Effector memory CD4-positive, alpha-beta T cell (primary cell): ENCODE results near the gene SLC1A4.
"Not testable (repeated sequence)": the region's sequence is repeated elsewhere in the genome, so short reads cannot be mapped to it uniquely, and the experiment has no call there.

ENCODE experiments used
- DNase-seq, 3 donors: peaks; one replicate each; pipeline ENCODE4 v3.0.0-alpha.2; 2020
- H3K27ac ChIP-seq: 2 replicates; pipeline ENCODE4 v1.7.0; 2013; ENCODE audit warnings: mild to moderate bottlenecking, low read length, moderate library complexity; ENCODE audit not compliant: insufficient read depth, poor library complexity, severe bottlenecking
- H3K27me3 ChIP-seq: replicated peaks from 2 replicates; pipeline ENCODE4 v1.7.0; 2013; ENCODE audit warnings: mild to moderate bottlenecking, low read length; ENCODE audit not compliant: insufficient read depth, control insufficient read depth, poor library complexity, severe bottlenecking
- H3K36me3 ChIP-seq: 2 replicates; pipeline ENCODE4 v1.7.0; 2013; ENCODE audit warnings: mild to moderate bottlenecking, low read length, moderate library complexity; ENCODE audit not compliant: control insufficient read depth, insufficient read depth
- H3K4me1 ChIP-seq: 2 replicates; pipeline ENCODE4 v1.7.0; 2013; ENCODE audit warnings: low read length, mild to moderate bottlenecking; ENCODE audit not compliant: control insufficient read depth, insufficient read depth, poor library complexity, severe bottlenecking
- H3K4me3 ChIP-seq: 2 replicates; pipeline ENCODE4 v1.7.0; 2013; ENCODE audit warnings: low read length, low read depth, mild to moderate bottlenecking; ENCODE audit not compliant: insufficient read depth, poor library complexity, severe bottlenecking
- H3K9me3 ChIP-seq: 2 replicates; pipeline ENCODE4 v1.7.0; 2013; ENCODE audit warnings: mild to moderate bottlenecking, low read length, moderate library complexity; ENCODE audit not compliant: control insufficient read depth

SLC1A4 gene

DNA sequence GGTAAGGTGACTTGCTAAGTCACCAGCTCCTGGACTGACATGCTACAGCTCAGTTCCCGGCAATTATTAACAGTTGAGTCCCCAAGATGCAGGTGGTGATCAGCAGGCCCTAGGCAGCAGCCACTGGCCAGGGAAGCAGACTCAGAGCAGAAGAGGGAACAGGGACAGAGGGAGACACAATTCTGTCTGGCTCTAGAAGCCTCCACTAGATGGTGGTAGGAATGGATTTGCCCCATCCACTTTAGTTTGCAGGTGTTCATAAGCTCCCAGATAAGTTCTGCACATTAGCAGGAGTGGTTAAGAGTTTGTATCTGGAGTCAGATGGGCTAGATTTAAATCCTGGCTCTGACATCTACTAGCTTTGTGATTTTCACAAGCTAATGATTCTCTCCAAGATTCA lies 25.5 kb upstream of the SLC1A4 start:
- no peaks in the 10 kb centered on the region for H3K4me1 ChIP-seq
- no peaks in the 10 kb centered on the region for H3K36me3 ChIP-seq
- H3K9me3 ChIP-seq: no peaks in the 10 kb centered on the region
- DNase-seq: no peak
- no peak overlapping the region for H3K4me3 ChIP-seq
- no peak overlapping the region for H3K27ac ChIP-seq
- no peaks in the 10 kb centered on the region for H3K27me3 ChIP-seq

DNA sequence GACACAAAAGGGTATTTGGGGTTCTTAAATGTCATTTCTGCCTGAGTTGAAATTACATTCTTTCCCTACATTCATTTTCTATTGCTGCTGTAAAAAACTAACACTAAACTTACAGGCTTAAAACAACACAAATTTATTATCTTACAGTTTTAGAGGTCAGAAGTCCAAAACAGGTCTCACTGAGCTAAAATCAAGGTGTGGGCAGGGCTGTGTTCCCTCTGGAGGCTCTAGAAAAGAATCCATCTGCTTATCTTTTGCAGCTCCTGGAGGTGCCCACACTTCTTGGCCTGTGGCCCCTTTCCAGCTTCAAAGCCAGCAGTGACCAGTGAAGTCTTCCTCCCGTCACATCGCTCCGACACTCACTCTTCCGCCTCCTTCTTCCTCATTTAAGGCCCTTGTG lies 23.2 kb upstream of the SLC1A4 start:
- Histone ChIP-seq H3K36me3 (no peaks in the 10 kb centered on the region), H3K27me3 (no peaks in the 10 kb centered on the region), H3K4me3 (no peak overlapping the region), H3K9me3 (no peaks in the 10 kb centered on the region), H3K4me1 (no peaks in the 10 kb centered on the region), H3K27ac (no peak overlapping the region)
- no peak for DNase-seq

DNA sequence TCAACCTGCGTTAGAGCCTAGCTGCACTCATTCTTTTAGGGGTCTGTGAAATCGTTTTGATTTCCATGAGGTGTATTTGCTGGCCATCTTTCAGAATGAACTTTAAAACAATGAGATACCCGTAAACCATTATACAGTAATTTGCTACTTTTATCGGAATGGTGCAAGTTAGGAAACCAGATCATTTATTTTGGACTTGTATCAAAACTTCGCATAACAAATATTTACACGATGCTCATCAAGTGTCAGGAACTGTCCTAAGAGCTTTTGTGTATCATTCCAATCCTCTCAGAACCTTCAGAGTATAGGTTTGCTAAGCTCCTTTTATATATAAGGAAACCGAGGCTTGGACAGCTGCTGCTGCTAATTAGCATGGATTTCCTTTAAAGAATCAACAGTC lies 22.4 kb upstream of the SLC1A4 start:
- Histone ChIP-seq H3K27me3 (no peaks in the 10 kb centered on the region), H3K4me1 (no peaks in the 10 kb centered on the region), H3K4me3 (no peak overlapping the region), H3K27ac (no peak overlapping the region), H3K9me3 (no peaks in the 10 kb centered on the region), H3K36me3 (no peaks in the 10 kb centered on the region)
- no peak for DNase-seq

DNA sequence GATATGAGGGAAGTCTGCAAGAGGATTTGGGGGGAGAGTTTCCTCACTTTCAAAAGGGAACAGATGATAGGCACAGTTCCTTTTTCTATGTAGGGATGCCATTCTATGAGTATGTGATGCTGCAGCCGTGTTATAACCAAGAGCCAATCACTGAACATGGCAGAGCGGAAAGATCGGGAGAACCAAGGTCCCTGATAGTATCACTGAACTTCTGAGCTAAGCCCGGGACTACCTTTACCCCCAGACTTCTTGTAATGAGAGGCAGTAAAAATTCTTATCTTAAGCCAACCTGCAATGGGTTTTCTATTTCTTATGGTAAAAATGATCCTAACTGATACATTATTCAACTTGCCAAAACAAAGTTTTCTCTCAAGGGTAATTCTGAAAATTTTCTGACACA lies 21.6 kb upstream of the SLC1A4 start:
- no peak for DNase-seq
- no peaks in the 10 kb centered on the region for H3K4me1 ChIP-seq
- H3K9me3 ChIP-seq: no peaks in the 10 kb centered on the region
- no peaks in the 10 kb centered on the region for H3K27me3 ChIP-seq
- H3K4me3 ChIP-seq: no peak overlapping the region
- H3K36me3 ChIP-seq: no peaks in the 10 kb centered on the region
- no peak overlapping the region for H3K27ac ChIP-seq

DNA sequence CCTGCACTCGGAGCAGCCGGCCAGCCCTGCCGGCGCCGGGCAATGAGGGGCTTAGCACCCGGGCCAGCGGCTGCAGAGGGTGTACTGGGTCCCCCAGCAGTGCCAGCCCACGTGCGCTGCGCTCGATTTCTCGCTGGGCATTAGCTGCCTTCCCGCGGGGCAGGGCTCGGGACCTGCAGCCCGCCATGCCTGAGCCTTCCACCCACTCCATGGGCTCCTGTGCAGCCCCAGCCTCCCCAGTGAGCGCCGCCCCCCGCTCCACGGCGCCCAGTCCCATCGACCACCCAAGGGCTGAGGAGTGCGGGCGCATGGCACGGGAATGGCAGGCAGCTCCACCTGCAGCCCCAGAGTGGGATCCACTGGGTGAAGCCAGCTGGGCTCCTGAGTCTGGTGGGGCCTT lies 20.1 kb upstream of the SLC1A4 start:
- not testable (repeated sequence) for H3K9me3 ChIP-seq, H3K36me3 ChIP-seq, DNase-seq, H3K4me3 ChIP-seq, H3K27me3 ChIP-seq, H3K4me1 ChIP-seq, H3K27ac ChIP-seq

DNA sequence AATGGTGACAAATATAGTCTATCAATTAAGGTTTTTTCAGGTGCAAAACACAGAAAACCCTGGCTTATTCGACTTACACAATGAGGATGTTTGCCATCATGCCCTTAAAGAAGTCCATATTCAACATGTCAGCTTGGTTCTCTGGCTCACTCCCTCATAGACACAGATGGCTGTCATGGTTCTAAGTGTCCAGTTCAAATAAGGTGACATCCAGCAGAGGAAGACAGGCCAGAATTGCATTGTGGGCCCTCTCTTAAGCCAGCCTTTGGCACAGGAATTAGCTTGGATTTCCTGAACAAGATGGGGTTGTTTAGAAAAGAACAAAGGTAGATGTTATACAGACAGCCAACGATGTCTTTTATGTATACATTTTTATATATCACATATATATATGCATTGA lies 18.7 kb upstream of the SLC1A4 start:
- Histone ChIP-seq H3K9me3 (no peaks in the 10 kb centered on the region), H3K36me3 (no peaks in the 10 kb centered on the region), H3K27me3 (no peaks in the 10 kb centered on the region)

DNA sequence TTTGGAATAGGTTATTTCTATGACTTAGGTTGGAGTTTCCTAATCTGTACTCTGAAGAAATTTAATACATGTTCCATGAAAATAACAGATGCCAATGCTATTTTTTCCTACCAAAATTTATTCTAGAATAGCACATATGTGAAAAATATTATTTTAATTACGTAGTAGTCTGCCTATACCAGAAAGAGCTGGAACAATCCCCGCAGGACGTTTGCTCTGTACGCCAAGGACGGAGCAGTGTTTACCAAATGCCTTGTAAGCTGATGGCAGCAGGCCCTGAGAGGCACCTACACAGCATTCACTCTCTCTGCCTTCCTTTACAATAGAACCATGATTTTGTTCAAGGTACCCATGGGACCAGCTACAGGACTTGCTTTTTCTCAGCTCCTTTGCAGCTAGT lies 16.8 kb upstream of the SLC1A4 start:
- Histone ChIP-seq H3K27me3 (no peaks in the 10 kb centered on the region), H3K9me3 (no peaks in the 10 kb centered on the region), H3K4me3 (no peak overlapping the region), H3K4me1 (no peaks in the 10 kb centered on the region), H3K27ac (no peak overlapping the region), H3K36me3 (no peaks in the 10 kb centered on the region)
- no peak for DNase-seq

More for the DNA sequence above, 18.7 kb upstream of the SLC1A4 start:
- no peak overlapping the region for H3K27ac ChIP-seq
- no peaks in the 10 kb centered on the region for H3K4me1 ChIP-seq
- DNase-seq: no peak
- no peak overlapping the region for H3K4me3 ChIP-seq

DNA sequence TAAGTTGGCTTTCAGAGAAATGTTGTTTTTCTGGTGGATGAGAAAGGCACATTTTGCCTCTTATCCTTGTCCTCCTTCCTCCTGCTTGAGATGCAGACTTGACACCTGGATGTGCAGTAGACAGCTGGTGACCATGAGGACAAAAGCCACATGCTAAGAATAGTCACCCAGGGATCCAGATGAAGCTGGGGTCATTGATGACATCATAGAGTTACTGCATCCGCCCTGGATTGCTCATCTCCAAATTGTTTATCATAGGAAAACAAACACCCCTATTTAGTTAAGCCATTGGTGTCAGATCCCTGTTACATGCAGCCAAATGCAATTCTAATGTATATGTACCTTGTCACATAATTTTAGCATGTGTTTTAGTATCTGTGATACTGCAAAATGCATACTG lies 16.3 kb upstream of the SLC1A4 start:
- Histone ChIP-seq H3K27ac (no peak overlapping the region), H3K4me1 (no peaks in the 10 kb centered on the region), H3K9me3 (no peaks in the 10 kb centered on the region), H3K27me3 (no peaks in the 10 kb centered on the region), H3K36me3 (no peaks in the 10 kb centered on the region), H3K4me3 (no peak overlapping the region)
- DNase-seq: no peak

DNA sequence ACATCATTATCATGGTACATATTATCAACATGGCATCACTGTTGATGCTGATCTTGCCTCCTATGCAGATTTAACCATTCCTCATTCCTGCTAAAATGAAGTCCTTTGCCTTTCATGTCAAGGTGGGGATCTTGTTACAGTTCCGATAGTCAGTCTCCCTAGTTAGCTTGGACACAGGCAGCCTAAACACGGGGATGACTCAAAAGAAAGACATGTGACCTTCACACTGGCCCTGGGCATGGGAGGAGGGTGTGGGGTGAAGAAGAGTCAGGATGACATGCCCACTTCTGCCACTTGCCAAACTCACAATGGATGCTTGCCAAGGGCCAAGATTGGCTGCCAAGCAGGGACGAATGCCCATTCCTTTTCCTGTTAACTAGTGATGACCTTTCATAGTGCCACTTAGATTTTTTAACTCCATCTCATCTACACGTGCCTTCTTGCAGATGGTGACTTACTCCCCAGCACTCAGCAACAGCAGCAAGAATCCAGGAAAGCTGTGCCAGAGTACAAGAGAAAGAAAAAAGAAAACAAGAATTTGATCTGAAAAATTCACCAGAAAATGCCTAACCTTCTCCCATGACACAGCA lies 13.9 kb upstream of the SLC1A4 start:
- no peak for DNase-seq
- no peaks in the 10 kb centered on the region for H3K36me3 ChIP-seq
- no peaks in the 10 kb centered on the region for H3K27me3 ChIP-seq
- no peak overlapping the region for H3K4me3 ChIP-seq
- H3K27ac ChIP-seq: no peak overlapping the region
- no peaks in the 10 kb centered on the region for H3K4me1 ChIP-seq
- no peaks in the 10 kb centered on the region for H3K9me3 ChIP-seq

DNA sequence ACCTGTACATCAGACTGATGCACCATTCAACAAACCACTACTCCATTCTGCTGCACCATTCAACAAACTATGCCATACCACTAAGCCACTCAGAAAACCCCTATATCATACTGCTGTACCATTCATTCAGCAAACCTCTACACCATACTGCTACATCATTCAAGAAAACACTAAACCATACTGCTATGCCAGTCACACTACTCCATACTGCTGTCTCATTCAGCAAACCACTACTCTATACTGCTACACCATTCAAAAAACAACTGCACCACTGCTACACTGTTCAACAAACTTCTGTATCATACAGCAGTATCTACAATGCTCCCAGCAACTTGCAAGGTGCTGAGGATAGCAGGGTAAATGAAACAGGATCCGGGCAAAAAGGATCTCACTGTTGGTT lies 12.9 kb upstream of the SLC1A4 start:
- Histone ChIP-seq H3K27ac (no peak overlapping the region), H3K4me3 (no peak overlapping the region), H3K9me3 (no peaks in the 10 kb centered on the region), H3K4me1 (no peaks in the 10 kb centered on the region), H3K36me3 (no peaks in the 10 kb centered on the region), H3K27me3 (no peaks in the 10 kb centered on the region)
- no peak for DNase-seq
